Head of caudate nucleus (tissue), 42 donors: ENCODE measurements around the gene DYSF.

Experiments used
- DNase-seq, 42 donors: peaks; one replicate each; pipeline versions ENCODE4 v3.0.0 to v3.0.0-alpha.2; 2020 to 2021; ENCODE audit warnings: mixed read lengths in 7 of 42
- intact Hi-C: fragments of 100-400 bp; cut with DNase I; formaldehyde crosslinking; loops from one replicate; pipeline ENCODE4 v1.15.0; 2022

Gene DYSF

DNA sequence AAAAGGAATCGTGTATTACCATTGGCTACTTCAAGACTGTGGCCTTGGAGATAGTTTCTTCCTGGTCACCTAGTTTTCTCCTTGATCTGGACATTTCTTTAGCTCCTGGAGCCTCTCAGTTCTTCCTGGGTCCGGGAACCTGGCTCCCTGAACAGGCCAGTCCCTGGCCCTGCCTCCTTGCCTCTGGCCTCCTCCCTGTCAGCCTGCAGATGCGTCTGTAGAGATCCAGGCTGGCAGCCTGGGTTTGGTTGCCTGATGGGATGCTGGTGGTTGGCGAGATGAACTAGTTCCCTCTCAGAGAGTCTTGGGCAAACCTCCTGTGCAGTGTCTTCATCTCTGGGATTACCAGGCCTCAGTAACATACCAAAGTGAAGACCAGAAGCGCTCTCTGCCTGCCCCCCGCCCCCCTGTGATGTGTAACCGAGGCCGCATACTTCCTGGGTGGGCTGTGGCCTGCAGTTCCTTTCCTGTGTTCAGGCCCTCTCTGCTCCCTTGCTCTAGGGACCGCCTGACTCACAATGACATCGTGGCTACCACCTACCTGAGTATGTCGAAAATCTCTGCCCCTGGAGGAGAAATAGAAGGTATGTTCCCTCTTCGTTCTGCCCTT, 85.4 kb downstream of the DYSF start:
- intact Hi-C loops: no loop called here

DNA sequence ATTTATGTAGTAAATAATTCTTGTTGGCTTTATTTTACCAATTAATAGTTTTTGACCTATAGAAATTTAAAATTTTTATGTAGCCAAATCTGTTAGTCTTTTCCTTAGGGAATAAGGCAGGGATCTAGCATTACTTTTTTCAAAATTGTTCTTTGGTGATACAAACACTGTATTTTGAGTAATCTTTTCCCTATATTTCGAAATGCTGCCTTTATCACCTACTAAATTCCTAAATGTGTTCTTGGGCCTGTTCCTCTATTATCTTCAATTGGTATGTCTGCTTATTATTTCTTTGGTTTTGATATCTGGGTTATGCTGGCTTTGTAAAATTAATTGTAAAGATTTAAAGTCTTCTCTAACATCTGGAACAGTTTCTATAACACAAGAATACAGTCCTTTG, 87.5 kb downstream of the DYSF start:
- intact Hi-C loops: no loop called here
- DNase-seq: no peak

More for the DNA sequence above, 85.4 kb downstream of the DYSF start:
- peak in 2 of 42 donors; percentile 6 to 9 for DNase-seq

DNA sequence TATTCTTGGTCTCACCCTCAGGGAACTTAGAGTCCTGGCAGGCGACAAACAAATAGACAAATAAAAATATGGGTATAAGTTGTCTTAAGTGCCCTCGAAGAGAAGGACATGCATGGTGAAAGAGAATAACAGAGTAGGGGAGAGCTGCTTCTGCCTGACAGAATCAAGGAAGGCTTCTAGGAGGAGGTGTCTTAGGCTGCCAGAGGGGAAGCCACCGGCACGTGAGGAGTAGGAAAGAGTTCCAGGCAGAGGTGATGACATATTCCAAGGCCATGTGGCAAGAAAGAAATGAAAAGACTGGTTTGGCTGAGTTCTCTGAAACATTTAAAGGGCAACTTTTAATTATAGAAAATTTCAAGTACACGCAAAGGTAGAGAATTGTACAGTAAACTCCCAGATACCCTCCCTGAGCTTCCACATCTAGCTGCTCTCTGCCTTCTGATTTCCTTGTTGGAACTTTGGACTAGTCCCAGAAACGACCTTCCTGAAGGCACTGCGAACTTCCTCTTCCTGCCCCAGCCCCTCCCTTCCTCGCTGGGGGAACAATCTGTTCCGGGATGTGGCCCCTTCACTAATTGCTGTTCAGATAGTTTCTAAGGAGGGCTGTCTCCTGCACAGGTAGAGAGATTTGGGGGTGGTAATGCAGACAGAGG, 91.7 kb downstream of the DYSF start:
- intact Hi-C loops: loop anchor here (5.0 kb wide), 2 partner anchors 252 to 607 kb away; no protein-coding TSS in a partner anchor
- DNase-seq: peak in 2 of 42 donors; percentile 12 to 14

DNA sequence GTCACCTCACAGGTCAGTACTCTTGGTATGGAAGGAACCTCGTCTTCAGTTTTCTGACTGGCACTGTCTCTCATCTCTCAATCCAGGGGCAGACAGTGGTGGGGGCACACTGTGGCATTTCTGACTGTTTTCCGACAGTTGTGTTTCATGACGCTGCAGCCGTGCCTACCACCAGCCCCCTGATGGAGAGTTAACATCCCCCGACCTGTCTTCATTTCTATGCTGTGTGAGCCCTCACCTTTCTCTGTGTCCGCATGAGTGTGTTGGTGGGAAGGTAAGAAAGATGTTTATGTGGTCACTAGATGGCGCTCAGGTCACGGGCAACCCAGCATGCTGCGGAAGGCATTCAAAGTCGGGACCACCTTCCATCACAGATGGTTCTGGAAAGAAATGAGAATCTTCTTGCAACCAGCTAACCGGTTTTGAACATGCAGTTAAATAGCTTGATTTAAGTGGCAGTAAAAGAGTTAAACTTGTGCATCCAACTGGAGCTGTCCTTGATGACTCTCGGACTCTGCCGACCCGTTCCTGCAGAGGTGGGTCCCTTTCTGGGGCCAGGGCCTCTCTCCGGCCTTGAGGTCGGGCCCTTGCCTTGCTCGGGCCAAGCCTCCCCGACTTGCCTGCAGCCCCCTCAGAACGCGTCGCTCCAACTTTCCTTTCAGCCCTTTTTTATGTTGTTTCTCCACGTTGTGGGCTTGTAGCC, 92.4 kb downstream of the DYSF start:
- intact Hi-C loops: loop anchor here (5.0 kb wide), 2 partner anchors 252 to 607 kb away; no protein-coding TSS in a partner anchor
- peak in 41 of 42 donors; percentile 43 to 89 (median 68) for DNase-seq

DNA sequence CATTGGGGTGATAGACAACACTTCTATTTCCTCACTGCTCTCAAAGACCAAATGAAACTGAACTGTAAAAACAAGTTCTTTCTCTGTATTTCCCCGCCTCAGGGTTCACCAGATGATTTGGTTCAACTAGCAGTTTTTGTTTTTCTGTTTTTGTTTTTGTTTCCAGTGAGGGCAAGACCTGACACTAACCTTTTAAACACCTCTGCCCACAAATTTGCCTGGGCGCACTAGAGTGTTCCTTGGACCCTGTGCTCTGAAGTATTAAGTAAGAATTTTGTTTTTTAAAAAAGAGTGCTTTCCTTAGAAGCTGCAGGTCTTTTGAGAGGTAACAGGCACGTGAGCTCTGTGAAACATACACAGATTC, 92.9 kb downstream of the DYSF start:
- intact Hi-C loops: loop anchor here (5.0 kb wide), 2 partner anchors 251 to 606 kb away; no protein-coding TSS in a partner anchor
- DNase-seq: no peak

DNA sequence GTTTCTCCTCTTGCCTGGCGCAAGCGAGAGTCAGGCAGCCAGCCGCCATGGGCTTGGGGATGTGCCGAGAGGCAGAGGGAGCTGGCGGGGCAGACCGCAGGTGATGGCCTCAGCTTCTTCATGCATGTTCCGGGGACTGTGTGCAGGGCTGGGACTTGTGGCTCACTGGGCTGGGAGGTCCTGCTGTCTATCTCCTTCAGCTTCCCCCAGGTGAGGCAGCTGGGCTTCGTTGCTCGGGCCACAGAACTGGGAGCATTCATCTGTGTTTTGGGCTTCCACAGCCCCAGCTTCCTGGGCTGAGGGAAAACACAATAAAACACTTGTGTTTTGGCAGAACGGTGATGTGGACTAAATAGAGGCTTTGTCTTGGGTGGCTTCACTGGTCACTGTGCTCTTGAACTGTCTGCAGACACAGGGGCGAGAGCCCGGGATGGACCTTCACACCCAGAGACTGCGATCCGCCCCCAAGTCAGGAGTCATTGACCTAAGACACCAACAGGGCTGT, 93.5 kb downstream of the DYSF start:
- intact Hi-C loops: loop anchor here (5.0 kb wide), 2 partner anchors 250 to 605 kb away; no protein-coding TSS in a partner anchor

DNA sequence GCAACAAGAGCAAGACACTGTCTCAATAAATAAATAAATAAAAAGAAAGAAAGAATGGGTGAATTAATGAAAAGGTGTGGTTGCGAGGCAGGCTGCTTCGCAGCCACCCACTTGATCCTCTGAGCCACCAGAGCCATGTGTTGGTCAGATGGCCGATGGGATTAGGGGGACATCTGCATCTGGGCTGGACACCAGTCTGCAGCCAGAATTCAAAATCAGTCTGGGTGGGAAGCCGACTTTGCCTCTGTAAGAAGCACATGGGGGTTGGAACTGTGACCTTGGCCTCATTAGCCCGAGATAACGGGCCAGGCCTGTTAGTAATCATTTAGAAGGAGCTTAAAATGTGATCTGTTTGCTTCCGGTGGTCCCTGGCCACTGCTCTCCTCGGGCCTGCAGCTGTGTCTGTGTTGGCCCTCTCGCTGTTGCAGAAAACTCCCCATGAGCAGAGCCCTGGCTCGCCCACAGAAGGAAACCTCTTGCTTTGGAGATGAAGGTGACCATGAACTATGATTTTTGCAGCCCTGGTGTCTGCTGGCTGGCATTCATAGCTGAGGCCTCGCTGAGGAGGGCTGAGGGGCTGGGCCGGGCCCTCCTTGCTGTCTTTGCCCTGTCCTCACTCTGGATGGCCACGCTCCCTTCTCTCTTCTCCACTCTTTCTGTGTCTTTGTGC, 94.4 kb downstream of the DYSF start:
- peak in 2 of 42 donors; percentile 8 to 17 for DNase-seq
- intact Hi-C loops: loop anchor here (5.0 kb wide), 2 partner anchors 250 to 605 kb away; no protein-coding TSS in a partner anchor

More for the DNA sequence above, 93.5 kb downstream of the DYSF start:
- DNase-seq: peak in 33 of 42 donors; percentile 11 to 81 (median 35)

DNA sequence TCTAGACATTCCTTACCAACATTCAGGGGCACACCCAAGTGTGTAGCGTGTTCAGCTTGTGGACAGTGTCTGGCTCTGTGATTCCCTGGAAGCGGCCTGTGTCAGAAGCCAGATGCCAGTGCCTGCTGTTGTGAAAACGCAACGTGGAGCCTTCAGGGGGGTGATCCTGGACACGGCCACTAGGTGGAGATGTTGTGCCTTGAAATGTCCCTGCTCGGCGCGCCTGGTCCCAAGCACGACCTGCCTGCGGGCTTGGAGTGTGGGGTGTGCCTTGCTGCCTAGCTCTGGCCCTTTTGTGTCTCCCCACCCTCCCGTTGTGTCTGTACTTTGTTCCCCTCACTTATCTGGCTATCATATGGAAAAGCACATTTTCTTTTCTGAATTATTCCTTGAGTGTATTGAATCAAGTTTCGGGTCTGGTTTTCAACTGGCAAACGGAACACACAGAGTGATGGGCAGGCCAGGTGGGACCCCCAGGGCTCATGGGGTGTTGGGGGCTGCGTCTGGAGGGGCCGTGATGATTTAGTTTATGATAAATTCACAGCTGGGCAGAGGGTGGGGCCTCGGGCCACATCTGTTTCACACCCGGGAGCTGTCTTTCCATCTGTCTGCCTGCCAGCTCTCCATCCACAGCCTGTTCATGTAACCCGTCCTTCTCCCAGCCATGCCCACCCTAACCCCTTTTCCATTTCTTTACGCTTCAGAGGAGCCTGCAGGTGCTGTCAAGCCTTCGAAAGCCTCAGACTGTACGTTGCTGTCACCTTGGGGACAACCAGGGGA, 95.5 kb downstream of the DYSF start:
- DNase-seq: peak; percentile 60 to 95 (median 86)
- intact Hi-C loops: loop anchor here (5.0 kb wide), 2 partner anchors 248 to 603 kb away; no protein-coding TSS in a partner anchor

DNA sequence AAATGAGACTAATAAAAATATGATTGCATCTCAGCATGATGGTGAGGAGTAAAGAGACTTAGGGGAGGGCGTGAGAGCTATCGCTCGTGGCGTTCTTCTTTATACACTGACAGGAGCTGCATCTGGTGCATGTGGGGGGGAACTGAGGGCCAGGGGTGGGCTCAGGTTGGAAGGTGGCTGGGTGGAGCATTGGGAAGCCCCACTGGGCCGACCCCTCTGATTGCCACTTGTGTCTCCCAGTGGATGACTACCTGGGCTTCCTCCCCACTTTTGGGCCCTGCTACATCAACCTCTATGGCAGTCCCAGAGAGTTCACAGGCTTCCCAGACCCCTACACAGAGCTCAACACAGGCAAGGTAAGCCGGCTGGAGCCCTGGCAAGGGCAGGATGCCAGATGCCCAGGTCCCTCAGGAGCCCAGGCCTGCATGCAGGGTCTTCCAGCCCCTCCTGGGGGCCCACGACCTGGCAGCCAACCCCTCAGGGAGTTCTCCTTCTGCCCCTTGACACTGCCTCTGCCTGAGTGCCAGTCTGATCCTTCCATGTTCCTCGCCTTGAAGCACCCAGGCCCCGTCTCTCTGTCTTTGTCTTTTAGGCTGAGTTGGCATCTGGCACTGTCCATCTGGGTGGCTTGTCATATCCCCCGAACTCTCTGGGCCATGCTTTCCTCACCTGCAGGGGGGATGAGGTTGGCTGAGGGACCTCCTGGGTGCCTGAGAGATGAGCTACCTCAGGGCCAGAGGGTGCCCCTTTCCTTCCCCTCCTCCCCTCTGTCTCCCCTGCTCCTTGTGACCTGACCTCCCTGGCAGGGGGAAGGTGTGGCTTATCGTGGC, 97.7 kb downstream of the DYSF start:
- DNase-seq: no peak
- intact Hi-C loops: loop anchor here (10.0 kb wide), 1 partner anchor 374 kb away; no protein-coding TSS in a partner anchor

DNA sequence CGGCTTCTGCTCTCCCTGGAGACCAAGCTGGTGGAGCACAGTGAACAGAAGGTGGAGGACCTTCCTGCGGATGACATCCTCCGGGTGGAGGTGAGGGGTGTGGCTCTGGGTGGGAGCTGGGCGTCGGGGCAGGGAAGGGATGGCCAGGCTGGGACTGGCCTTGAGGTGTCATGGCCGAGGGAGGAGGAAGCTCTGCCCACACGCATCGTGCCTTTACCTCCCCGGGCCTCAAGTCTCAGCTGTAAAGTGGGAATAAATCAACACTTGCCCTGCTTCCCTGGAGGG, 98.2 kb downstream of the DYSF start:
- DNase-seq: no peak
- intact Hi-C loops: loop anchor here (10.0 kb wide), 1 partner anchor 373 kb away; no protein-coding TSS in a partner anchor

DNA sequence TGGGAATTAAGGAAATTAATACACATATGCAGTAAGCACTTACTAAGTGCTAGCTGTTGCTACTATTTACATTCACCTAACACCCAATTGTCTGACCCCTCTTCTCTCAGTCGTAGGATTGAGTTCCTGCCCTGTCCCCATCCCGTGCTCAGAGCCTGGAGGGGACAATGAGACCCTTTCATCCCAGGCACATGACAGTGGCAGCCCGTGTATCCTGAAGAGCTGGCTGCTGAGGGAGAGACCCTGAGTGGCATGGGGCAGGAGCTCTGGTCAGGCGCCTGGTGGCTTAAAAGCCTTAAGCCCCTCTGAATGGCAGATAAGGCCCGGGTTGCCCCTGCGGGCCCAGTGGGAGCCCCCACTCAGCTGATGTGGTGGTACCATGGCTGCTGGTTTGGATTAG, 99.0 kb downstream of the DYSF start:
- no peak for DNase-seq
- intact Hi-C loops: loop anchor here (10.0 kb wide), 1 partner anchor 372 kb away; no protein-coding TSS in a partner anchor

DNA sequence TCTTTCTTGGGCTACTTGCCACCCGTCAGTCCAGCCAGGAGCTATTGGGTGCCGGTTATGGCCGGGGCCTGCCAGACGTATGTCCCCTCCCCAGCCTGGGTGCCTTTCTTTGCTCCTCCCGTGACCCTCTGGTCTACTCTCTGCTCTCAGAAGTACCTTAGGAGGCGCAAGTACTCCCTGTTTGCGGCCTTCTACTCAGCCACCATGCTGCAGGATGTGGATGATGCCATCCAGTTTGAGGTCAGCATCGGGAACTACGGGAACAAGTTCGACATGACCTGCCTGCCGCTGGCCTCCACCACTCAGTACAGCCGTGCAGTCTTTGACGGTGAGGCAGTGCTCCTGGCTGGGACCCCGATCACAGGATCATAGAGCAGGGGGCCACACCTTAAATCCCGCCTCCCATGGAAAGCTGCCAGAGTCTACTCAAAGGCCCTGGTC, 99.5 kb downstream of the DYSF start:
- no peak for DNase-seq
- intact Hi-C loops: loop anchor here (10.0 kb wide), 1 partner anchor 372 kb away; no protein-coding TSS in a partner anchor

DNA sequence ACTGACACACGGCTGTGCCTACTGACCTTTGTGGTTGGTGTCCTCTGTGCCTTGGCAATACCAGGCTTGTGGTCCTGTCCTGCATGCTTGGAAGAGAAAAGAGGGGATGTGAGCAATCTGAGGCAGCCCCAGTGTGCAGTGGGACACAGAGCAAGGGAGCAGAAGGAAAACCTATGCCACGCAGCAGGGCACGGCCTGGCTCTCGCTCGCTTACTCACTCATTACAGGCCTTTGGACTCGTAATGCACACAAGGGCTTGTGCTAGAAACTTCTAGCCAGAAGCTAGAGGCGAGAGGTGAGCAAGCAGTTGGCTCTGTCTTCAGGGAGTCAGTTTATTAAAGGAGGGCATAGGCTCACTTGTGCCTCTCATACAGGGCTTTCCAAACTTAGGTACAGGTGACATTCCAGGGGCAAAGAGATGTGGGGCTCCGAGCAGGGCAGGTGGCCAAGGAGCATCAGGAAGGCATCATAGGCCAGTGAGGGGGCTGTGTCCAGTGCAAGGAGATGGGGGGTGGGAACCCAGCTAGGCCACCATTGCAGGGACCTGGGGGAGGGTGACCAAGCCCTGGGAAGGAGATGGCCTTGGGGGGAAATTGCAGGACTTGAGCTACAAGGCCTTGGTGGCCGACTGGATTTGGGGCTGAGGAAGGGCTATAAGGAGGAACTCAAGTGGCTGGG, 100.8 kb downstream of the DYSF start:
- no peak for DNase-seq
- intact Hi-C loops: loop anchor here (10.0 kb wide), 1 partner anchor 371 kb away; no protein-coding TSS in a partner anchor

DNA sequence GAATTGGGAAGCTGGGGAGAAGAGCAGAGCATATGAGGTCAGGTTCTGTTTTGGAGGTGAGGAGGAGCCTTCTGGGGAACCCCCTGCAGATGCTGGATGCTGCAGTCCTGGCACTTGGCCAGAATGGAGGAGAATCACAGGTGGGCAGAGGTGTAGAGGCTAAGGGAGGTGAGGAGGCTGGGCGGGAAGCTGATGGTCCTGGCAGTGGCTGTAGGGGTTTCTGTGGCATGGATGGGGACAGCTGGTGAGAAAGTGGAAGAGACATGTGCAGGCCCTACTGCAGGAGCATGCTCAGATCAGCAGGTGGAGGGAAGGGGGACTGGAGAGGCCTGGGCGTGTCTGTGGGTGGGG, 101.3 kb downstream of the DYSF start:
- DNase-seq: no peak
- intact Hi-C loops: loop anchor here (10.0 kb wide), 1 partner anchor 370 kb away; no protein-coding TSS in a partner anchor

DNA sequence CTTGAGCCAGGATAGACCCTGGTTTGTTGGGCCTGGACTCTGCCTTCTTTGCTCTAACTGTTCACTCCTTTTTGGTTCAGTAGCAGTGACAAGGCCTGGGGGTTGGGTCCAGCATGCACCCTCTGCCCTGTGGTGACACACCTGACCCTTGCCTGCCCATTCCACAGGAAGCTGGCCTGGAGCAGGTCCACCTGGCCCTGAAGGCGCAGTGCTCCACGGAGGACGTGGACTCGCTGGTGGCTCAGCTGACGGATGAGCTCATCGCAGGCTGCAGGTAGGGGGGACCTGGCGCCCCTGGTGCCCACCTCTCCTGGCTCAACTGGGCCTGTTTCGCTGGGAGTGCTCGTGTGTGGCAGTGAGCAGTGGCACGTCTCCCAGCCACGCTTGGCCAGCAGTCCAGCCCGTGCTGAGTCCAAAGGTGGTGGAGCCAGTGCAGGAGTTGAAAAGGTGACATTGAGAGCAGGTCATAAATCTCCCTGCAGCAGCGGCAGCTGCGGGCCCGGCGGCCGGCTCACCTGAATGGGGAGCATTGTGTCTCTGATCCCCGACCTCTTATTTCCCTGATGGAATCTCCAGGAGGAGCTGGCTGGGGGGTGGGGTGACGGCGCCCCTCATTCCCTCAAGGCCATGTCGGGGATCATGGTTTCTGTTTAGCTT, 102.6 kb downstream of the DYSF start:
- no peak for DNase-seq
- intact Hi-C loops: loop anchor here (10.0 kb wide), 1 partner anchor 369 kb away; no protein-coding TSS in a partner anchor

DNA sequence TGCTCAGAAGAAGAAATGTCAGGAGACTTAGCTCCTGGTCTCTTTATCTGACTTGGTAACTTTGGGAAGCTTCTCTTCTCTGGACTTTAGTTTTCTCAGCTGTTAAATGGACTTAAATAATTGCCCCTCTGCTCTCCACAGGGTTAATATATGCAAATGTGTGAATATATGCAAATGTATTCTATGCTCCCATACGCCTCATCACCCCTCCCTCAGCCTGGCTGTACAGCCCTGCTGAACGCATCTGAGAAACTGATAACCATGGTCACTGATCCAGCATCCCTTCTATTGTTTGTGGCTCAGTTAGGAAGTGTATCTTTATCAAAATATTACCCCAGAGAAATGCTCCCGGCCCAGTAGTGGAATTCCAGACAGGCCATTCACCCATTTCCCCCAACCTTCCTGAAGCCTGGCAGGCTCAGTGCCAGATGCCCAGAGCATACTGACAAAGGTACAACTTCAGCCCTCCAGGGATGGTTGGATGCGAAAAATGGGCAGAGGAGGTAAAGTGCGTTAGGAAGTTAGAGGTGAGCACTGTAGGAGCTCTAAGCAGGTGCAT, 103.4 kb downstream of the DYSF start:
- intact Hi-C loops: loop anchor here (10.0 kb wide), 1 partner anchor 368 kb away; no protein-coding TSS in a partner anchor
- no peak for DNase-seq
